HG03108 (cell line): ENCODE data around the gene NFIB.

Experiments used
- ATAC-seq: cut with Tn5 transposase; IDR thresholded peaks from one replicate; pipeline ENCODE4 v1.9.1; 2021; ENCODE audit warnings: moderate library complexity; ENCODE audit not compliant: unreplicated experiment

The NFIB gene

DNA sequence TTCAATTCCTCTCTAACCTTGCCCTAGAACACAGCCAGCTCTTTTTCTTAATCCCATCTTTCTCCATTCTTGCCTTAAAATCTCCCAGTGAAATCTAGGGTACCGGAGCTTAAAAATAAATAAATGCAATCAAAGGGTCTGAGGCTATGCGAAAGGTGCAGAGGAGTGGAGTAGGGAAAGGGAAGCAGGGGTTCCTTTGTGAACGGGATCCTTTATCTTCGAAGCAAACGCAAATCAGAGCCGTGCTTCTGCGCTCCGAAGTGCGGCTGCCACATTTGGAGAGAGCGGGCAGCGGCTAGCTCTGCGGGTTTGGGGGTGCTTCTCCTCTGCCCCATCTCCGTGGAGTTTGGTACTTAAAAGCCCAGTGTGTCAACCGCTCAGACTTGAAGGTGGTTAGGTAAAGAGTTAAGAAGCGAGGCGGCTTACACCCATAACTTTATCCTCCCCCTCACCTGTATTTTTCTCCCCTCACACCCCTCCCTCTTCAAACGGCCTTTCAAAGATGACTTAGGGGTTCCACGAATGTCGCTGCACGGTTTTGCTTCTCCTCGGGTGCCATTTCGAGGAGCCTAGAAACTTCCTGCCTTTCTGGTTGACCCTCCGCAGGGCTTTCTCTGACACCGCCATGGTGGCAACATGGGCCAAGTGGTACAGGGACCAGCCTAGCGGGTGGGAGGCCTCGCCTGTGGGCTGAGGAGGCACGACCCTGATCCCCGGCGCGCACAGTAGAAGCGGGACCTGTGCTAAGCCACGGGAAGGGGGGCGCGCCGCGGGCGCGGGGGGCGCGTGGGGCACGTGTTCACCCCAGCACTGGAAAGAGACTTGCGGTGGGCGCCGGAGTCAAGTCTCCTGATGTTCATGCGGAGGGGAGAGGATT lies 31.7 kb upstream of the NFIB start:
- ATAC-seq = no peak

DNA sequence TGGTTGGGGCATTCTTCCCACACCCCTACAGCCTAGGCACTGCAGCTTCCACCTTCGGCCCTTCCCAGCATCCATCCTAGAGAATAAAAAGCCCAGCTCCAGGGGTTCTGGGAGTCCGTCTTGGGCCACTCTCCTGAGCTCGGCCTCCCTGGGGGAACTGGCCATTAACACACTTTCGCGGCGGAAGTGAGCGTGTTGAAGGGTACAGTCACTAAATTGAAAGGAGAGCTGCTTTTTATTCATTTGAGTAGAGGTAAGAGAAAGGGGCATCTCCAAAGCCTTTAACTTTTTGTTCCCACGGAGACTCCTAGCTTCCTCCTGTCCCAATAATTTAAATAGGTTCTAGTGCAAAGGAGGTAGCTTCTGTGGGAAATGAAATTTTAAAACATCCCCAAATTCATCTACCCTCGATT lies 31.0 kb upstream of the NFIB start:
- no peak for ATAC-seq

GRCh38 chr9:14344053-14344524 lies 30.1 kb upstream of the NFIB start:
- no peak for ATAC-seq

GRCh38 chr9:14343261-14344031 lies 29.5 kb upstream of the NFIB start:
- ATAC-seq = no peak

- no peak for ATAC-seq
Observed at GRCh38 chr9:14342736-14343135, 28.8 kb upstream of the NFIB start.

- ATAC-seq = no peak
Observed at GRCh38 chr9:14341437-14342122, 27.6 kb upstream of the NFIB start.

GRCh38 chr9:14340994-14341393 lies 27.1 kb upstream of the NFIB start:
- ATAC-seq = no peak

DNA sequence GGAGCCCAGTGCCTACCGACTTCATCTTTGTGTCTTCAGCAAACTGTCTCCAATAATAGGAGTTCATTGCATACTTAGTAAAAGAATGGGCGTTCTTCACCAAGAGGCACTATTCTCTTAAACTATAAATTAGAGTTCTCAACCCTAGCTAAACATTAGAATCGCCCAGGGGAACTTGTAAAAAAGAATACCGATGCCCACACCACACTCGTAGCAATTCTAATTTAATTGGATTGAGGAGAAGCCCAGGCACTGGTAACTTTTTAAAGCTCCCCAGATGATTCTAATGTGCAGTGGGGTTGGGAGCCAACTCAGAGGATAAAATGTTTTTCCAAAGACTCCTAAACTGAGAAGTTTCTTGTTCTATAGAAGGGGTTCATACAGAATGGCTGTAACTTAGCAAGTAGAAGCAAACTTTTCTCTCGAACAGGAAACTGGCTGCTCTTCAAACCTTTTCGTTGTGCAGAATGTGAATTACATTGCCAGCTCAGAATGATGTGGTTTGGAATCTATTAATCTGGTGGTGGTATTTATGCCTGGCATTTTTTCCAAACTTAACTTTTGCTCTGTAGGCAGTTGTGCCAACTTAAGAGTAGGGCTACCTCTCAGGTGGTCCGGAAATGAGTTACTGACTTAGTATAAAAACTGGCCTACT lies 26.4 kb upstream of the NFIB start:
- ATAC-seq = no peak

GRCh38 chr9:14339746-14340145 lies 25.8 kb upstream of the NFIB start:
- no peak for ATAC-seq

DNA sequence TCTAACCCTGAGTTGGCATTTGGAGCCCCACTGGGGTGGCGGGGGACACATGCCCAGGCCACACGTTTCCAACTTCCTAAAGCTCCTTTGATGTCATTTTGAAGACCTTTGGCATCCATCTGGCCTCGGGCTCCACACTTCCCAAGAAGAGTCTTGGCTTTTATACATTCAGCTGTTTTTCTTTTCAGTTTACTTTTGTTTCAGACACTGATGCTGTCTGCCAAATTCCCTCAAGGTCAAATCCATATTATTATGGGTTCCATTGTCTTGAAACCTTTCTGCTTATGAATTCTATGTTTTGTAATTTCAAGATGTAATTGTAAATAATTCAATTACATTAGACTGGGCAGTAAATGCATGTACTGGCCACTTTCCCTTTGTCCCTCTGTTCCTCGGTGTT lies 23.7 kb upstream of the NFIB start:
- ATAC-seq = no peak

GRCh38 chr9:14336244-14336643 lies 22.3 kb upstream of the NFIB start:
- ATAC-seq = no peak

- ATAC-seq = no peak
Observed at GRCh38 chr9:14331120-14331519, 17.2 kb upstream of the NFIB start.

DNA sequence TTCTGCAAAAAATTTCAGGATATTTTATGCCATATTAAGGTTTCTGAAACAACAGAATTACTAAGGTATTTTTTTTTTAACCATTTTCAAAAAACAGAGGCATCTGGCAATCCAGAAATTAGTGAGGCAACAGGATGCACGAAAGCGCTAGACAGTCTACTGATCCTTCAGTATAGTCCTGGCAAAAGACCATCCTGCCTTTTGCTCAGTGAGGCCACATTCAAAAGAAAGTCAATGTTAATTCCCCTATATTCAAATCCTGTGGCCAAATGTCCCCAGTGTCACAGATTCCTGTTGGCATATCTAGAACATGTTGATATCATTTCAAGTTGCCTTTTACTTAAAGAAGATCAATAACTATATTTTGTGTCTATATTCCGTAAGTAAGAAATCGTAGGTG lies 13.1 kb upstream of the NFIB start:
- no peak for ATAC-seq

- peak; percentile 32 for ATAC-seq
Observed at GRCh38 chr9:14326264-14326826, 12.4 kb upstream of the NFIB start.

DNA sequence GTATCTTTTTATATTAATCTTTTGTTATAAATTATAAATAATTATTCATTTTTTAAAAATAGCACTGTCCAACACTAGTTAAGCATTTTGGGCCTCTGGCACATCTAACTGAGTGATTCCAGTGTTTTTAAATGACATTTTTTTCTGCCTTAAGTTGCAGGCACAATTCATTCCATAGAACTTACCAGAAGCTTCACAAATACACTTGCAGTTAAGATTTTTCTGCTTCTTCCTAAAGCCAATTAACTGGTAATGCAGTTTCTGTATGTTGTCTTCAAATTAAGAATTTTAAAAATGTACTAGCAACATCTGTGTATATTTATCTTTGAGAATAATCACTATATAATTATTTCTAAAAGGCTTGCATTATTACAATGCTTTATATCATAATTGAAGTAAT lies 11.2 kb upstream of the NFIB start:
- no peak for ATAC-seq

- no peak for ATAC-seq
Observed at GRCh38 chr9:14323985-14324650, 10.2 kb upstream of the NFIB start.

GRCh38 chr9:14323083-14323971 lies 9.4 kb upstream of the NFIB start:
- no peak for ATAC-seq

DNA sequence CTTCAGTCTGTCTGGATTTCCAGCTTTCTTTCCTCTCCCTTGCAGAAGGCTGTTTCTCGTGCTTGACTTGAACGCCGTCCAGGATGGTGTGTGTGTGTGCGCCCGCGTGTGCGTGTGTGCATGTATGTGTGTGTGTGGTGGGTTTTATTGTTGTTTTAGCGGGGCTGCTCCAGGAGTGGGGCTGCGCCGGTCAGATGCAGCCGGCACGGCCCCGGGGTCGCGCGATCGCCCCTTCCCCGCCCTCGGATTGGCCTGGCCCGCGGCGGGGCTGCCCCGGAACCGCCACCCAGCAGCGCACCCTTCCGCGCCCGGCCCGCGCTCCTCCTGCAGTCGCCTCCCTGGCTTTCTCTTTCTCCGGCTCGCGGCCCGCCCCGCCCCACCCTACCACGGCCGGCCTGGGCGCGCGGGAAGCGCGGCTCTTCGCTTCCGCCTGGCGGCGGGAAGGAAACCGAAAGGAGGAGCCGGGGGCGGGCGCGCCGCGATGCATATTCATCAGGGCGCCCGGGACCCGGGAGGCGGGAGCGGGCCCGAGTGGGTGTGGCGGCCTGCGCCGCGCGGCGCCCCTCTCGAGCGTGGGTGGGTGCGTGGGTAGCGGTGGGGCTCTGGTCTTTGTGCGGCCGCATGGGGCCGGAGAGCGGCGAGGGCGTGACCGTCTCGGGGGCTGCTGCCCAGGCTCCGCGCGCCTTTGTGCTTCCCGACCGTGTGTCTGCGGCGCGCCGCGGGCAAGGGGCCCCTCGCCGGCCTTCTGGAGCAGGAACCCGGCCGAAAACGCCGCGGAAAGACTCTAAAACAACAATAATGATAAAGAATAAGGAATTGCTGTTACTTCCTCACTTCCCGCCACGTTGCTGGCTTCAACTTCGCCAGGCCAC lies 8.5 kb upstream of the NFIB start:
- peak; percentile 74 for ATAC-seq
